ENCODE results near the gene KRT83.
A peak's percentile ranks its signal among the peaks of the same experiment; 100 is the strongest.
"Not testable (repeated sequence)": the region's sequence is repeated elsewhere in the genome, so short reads cannot be mapped to it uniquely, and the experiment has no call there.

KRT83 gene

DNA sequence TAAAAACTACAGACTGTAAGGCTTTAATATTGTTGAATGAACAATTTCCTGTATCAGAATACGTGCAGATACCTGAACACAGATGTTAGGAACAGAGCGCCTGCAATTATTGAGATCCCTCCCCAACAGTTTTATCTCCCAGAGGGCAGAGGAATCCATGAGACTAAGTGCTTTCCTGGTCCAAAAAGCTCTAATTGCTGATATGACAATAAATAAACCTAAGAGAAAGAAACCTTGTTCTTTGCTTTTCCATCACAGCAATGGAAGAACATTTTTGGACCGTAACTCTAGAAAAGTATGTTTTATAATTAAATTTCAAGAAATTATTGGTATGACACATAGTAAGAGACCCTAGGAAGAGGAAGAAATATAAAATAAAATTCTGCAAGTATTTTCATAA, 13.0 kb upstream of the KRT83 start:
- FAIRE-seq: no peak
- no peak for DNase-seq (ENCODE audit: insufficient read length, low spot score)

DNA sequence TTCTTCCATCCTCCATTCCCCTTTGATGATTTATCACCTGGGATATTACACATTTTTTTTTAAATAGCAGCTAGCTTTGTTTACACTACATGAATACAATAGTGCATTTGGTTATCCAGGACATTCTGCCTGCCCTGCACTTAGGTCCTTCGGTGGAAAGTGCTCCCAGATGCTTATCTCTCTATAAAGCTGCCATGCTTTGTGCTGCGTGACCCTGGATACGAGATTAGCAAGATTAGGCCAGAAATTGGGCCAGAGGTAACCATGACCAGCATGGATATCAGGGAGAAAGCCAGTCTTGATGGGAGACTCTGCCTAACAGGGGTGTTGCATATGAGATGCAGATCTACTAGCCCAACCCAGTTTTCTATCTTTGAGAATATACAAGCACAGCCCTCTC, 12.1 kb upstream of the KRT83 start:
- no peak for DNase-seq (ENCODE audit: insufficient read length, low spot score)
- FAIRE-seq: no peak

DNA sequence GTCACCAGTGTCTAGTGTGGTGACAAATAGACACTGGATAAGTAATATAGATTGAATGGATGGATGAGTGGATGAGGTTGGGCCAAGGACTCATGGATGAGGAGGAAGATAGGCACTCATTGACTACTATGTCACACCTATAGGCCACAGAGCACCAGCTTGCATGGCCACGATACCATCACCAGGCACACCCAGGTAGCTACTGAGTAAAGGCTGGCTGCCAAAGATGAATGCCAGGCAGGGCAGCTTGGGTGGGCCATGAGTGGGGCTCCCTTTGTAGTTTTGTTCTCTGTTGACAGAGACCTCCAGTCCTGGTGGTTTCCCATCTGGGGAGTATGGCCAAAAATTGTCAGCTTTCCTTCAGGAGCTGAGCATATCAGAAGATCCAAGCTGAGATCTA, 11.2 kb upstream of the KRT83 start:
- DNase-seq (ENCODE audit: insufficient read length, low spot score) (no peak), FAIRE-seq (no peak)

DNA sequence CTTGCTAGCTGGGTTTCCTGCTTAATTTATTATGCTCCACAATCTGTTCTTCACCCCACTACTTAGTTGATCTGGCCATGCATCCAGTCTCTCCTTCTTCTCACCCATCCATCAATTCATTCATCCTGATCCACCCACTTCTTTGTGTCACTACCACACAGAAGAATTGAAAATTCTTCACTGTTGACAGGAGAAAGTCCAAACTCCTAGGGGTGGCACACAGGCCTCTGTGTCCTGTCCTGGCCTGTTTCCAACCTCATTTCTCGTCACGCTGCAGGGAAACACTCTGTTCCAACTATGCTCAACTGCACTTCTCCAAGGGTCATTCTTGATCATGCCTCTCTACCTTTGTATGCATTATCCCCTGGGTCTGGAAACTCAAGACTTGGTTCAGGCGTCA, 10.6 kb upstream of the KRT83 start:
- FAIRE-seq (no peak), DNase-seq (ENCODE audit: insufficient read length, low spot score) (no peak)

DNA sequence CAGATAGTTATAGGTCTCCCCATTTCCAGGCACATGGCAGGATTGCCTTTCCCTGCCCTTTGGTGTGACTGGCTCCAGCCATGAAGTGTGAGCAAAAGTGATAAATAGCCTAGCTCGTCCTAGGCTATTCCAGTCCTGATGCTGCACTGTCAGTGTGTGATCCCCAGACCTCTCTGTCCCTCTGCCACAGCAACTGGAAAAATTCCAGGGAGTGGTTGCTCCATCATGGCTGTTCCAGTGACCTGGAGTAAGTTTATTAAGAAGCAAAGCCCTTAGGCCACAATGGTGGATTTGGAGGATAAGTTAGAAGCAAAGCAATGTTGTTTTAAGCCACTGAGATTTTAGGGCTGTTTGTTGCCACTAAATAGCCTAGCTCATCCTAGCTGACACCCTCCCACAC, 9.8 kb upstream of the KRT83 start:
- DNase-seq (ENCODE audit: insufficient read length, low spot score): no peak
- no peak for FAIRE-seq

DNA sequence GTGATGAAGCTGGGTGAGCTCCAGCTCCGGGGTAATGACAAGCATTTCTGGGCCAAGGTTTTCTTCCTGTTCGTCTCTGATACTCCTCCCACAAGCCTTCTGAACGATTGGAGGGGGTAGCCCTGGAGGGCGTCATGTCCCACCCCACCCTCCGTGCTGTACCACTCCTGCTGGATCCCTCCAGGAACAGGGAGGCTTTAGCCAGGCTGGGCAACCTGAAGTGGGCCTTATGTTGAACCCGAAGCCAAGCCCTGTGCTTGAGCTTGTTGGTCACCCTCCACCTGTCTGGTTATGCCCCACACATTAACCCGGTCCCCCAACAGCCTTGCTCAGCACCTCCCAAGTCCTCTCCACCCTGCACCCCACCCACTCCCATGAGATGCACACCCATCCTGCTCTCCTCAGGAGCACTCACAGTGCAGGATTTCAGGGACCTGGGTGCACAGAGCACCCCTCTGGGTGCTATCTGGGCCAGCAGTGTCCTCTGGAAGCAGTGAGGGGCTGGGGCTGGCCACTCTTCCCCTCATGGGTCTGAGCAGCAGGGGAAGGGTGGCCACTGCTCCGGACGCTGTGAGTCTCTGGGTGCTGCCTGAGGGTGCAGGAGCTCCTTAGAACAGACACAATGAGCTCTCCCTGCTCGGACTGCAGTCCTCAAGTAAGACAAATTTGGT, 6.8 kb upstream of the KRT83 start:
- FAIRE-seq (no peak), DNase-seq (ENCODE audit: insufficient read length, low spot score) (no peak)

DNA sequence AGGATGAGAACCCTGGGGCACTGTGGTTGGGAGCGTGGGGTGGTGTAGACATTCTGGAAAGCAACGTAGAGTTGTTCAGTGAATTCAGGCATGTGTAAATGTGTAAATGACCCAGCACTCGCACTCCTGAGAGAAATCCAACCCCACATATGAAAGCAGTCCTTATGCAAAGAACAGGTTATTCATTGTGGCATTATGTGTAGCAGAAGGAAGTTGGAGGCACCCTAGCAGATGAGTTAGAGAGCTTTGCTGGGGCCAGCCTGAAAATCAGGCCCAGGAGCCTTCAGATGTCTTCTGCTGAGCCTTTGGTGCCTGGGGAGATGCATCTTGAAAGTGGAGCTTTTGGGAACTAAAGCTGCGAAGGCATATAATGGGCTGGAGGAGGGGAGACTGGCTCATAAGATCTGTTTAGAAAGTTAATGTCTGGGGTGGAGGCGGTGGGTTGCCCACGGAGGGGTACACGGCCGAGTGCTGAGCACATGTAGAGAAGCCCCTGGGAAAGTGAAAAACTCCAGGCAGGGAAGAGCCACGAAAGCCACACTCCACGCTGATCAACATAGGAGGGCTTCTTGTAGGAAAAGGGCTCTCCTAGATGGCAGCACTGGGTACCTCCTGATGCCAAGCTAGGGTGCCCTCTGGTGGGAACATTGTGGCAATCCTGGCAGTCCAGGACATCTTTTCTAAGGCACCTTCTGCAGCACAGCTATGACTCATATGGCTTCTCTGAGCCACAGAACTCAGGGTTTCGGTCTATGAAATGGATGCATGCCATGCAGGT, 6.0 kb upstream of the KRT83 start:
- DNase-seq (ENCODE audit: insufficient read length, low spot score) (peak; percentile 93), FAIRE-seq (peak; percentile 82)

DNA sequence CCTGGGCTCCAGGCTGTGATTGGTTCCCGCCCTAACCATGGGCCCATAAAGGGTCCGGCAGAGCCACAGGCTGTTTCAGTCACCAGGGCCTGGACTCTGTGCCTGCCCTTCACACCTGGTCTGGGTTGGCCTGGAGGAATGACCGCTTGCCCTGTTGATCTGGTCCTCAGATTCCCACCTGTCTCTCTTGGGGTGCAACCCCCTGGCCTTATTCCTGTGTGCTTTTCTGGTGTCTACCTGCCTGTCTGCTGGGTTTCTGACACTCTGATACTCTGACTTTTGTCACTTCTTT, 2.9 kb upstream of the KRT83 start:
- no peak for FAIRE-seq

DNA sequence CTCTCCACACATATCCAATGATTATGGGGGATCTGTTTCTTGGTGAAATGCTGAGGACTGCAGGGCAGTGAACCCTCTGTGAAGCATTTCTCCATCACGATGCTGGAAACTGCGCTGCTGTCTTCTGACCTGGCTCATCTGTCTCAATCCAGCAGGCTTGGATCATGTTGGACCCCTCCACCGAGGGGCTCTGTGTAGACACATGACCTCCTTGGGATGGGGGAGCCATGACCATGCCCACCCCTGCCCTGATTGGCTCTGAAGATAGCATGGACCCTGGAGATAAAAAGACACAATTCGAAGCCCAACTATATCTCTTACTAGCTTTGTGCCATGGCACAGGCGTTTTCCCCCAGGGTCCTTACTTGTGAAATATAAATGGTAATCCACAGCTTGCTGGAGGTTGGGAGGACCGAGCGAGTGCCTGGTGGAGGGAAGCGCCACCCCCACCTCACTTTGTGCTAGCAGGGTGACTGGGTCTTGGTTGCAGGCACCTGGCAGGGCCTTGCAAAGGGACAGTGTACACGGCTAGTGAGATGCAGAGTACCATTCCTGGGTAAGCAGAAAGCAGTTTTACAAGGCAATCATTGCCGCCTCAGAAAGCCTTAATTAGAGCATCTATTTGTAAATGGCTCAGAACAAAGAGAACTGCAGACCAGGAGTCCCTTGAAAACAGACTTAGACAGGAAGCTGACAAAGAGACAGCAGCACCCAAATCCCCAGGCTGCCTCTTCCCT, 2.4 kb upstream of the KRT83 start:
- no peak for FAIRE-seq
- DNase-seq (ENCODE audit: insufficient read length, low spot score): no peak

More for the DNA sequence above, 2.9 kb upstream of the KRT83 start:
- no peak for DNase-seq (ENCODE audit: insufficient read length, low spot score)

DNA sequence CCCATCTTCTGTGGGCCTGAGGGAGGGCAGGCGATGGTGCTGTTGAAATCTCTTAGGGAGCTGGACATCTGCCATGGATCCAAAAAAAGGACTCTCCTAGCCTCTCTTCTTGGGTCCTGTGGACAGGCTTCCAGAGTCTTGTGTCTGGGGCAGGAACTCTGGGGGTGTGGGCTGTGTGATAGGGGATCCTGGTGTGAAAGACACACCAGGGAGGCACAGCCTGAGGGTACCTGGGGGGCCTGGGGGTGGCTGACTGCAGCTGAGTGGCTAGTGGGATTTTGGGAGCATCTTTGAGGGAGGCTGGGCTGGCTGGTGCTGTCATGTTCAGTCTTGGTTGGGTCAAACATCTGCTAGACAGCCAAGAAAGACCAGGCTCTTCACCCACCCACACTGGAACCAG, 1.8 kb upstream of the KRT83 start:
- no peak for FAIRE-seq
- no peak for DNase-seq (ENCODE audit: insufficient read length, low spot score)

DNA sequence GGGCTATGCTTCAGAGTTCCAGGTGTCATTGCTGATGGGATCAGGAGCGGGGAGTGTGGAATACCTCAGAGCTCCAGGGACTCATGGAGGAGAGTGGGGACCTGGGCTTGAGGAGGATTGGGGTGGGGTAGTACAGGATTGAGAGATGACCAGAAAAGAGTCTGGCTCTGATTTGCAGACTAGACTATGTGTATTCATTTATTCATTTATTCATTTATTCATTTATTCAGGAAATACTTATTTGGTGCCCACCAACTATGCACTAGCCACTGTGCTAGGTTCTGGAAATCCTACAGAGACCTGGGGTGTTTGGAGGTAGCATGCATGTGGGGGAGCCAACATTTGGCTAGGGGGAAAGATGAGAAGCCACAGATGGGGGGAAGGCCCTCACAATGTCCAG, 871 bp upstream of the KRT83 start:
- DNase-seq (ENCODE audit: insufficient read length, low spot score) (no peak), FAIRE-seq (no peak)

DNA sequence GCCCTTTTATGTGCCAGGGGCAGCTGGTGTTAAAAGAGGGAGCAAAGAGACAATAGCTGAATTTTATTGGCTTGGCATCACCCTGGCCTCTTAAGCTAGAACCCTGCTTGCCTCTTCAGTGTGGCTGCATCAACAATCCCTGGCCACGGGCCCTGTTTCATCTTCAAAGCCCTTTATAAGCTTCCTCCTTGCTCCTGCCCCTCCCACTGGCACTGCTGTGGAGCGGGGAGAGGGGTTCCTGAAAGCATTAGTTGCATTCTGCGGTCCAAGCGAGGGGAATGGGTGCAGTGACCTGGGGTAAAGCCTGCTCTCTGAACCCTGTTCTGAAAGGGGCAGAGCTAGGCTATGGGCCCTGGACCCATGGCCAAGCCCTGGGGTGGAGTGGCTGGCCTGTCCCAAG, 220 bp upstream of the KRT83 start:
- DNase-seq (ENCODE audit: insufficient read length, low spot score) (no peak), FAIRE-seq (no peak)

DNA sequence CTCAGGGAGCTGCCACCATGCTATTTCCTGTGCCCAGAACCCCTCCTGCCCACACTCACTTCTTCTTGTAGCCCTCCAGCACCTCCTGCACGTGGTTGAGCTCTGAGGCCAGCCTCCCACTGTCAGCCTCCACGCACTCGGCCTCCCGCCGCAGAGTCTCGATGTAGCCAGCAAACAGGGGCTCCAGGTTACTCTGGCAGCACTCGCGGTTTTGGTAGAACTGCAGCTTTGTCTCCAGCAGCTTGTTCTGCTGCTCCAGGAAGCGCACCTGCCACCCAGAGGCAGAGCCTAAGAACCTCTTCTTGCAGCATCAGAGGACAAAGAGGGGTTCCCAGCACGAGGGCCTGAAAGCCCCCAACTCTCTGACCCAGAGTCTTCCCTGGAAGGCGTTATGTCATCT, 2.1 kb downstream of the KRT83 start:
- FAIRE-seq: no peak
- no peak for DNase-seq (ENCODE audit: insufficient read length, low spot score)

DNA sequence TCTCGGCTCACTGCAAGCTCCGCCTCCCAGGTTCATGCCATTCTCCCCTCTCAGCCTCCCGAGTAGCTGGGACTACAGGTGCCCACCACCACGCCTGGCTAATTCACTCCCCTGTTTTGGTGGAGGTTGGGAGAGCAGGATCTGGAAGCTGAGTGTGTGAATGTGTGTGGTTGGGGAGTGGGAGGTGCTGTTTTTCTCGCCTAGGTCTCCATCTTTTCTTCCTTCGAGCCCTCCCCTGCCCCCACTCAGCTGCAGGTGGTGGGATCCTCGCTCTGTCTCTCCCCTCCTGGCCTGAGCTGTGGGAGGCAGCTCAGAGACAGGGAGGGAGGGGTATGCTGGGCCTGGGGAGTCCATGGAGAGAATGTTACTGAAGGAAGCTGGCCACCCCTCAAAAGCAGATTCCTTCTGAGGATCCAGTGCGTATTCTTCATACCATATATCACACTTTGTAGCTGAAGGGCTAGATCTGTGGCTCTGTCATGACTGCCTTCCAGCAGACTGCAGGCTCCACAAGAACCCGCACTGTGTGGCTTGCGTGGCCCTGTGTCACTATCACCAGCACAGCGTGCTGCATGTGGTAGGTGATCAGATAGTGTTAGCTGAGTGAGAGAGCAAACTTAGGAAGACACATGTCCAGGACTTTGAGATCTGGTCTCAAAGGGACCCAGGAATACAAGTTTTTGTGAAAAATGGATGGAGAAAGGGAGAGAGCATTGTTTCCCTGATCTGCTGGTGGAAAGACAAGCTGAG, 2.8 kb downstream of the KRT83 start:
- no peak for DNase-seq (ENCODE audit: insufficient read length, low spot score)
- FAIRE-seq: no peak

DNA sequence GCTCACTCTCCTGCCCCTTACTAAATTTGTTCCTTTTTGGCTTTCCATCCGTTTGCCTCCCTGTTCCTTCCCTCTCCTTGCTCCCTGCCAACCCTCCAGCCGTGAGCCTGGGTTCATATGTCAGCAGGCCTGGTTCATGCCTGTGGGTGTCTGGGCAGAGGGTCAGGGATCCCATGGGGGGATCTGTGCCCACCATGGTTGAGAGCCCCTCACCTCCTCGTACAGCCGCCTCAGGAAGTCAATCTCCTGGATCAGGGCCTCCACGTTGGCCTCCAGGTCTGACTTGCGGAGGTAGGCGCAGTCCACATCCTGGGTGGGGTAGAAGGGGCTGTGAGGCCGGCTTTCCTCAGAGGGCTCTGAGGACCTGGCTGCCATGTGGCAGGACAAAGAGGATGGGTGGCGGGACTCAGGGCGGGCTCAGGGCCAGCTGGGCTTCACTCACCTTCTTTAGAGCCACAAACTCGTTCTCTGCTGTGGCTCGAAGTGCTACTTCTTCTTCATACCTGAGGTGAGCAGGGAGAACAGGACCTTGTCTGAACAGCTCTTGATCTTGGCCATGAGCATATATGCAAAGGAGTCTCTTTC, 3.6 kb downstream of the KRT83 start:
- FAIRE-seq: no peak
- no peak for DNase-seq (ENCODE audit: insufficient read length, low spot score)

DNA sequence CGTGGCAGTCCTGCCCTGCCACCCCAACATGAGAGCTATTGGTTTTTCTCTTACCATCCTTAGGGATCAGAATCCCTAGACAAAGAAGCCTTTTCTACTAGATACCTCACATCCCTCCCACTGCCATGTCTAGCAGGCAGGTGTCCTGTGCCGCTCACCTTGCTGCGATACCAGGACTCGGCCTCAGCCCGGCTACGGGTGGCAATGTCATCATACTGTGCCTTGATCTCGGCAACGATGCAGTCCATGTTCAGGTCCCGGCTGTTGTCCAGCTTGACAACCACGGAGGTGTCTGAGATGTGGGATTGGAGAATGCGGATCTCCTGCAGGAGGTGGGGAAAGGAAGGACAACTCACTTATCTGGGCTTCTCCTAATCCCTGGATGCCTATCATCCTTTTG, 4.5 kb downstream of the KRT83 start:
- DNase-seq (ENCODE audit: insufficient read length, low spot score) (no peak), FAIRE-seq (no peak)

DNA sequence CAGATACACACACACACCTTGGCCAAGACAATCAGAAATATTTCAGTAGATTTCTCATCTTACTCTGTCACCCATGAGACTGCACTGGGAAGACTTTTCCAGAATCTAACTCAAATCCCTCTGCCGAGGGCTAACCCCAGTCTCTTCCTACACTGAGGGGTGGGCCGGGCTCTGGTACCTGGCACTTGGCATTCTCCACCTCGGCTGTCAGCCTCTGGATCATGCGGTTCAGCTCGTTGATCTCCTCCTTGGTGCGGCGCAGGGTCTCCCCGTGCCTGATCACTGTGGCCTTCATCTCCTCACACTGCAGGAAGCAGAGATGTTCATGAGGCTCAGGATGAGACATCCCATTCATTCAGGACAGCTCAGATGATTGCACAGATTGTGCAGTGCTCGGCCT, 4.9 kb downstream of the KRT83 start:
- FAIRE-seq (no peak), DNase-seq (ENCODE audit: insufficient read length, low spot score) (no peak)

DNA sequence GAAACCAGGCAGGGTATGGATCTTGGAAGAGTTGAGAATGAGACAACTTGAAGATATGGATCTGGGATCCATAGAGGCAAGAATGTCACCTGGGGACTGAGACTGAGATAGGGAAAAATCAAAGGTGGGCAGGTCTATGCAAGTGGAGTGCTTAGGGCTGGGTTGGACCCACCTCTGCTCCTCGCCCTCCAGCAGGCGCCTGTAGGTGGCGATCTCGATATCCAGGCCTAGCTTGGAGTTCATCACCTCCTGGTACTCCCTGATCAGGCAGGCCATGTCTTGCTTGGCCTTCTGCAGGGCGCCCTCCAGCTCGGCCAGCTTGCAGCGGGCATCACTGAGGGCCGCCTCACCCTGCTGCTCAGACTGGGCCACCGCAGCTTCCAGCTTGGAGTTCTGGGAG, 5.5 kb downstream of the KRT83 start:
- FAIRE-seq; DNase-seq (ENCODE audit: insufficient read length, low spot score): not testable (repeated sequence)

DNA sequence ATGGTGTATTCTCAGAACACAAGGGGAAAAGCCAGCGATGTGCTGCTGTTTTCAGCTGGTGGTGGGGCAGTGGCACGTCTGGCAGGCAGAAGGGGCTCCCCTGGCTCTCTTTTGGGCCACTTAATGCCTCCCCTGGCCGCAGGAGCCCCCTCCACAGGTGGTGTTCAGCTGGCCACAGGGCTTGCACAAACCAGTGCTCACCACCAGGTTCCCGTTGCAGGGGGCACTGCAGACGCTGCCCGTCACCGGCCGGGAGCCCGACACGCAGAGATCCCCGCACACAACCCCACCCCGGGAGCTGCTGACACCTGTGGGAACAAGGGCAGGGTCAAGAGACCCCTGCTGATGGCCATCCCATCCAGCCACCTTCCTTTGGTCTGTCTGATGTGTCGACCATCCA, 6.7 kb downstream of the KRT83 start:
- FAIRE-seq (no peak), DNase-seq (ENCODE audit: insufficient read length, low spot score) (no peak)

DNA sequence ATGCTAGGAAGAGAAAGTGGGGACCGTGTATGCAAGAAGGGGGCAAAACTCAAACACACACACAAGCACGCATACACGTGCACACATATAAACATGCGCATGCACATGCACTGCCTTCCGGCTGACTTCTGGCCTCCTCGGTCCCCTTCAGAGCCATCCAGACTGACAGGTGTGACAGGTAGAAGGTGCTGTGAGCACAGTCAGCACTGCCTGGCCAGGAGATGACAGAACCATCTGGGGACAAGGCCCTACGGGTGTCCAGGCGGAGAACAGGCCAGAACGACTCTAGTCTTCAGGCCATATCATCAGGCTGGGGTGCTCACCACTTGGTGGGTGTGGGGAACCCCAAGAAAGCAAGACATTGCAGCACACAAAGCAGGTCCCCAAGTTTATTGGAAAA, 7.3 kb downstream of the KRT83 start:
- no peak for DNase-seq (ENCODE audit: insufficient read length, low spot score)
- peak; percentile 54 for FAIRE-seq

DNA sequence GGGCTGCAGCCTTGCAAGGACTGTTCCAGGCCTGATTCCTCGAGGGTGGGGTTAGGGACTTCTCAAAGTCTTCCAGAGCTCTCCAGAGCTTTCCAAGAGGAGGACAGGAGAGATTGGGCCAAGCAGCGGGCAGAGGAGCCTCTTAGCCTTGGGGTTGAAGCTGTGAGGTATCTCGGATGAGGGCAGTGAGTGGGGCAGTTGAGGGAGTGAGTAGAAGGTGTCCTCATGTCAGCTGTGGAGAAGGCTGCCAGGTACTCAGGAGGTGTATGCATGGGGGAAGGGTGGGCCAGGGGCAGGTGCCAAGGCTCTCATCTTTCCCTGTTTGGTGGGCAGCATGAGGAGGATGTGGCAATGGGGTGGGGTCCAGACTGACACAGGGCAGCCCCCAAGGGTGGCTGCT, 7.7 kb downstream of the KRT83 start:
- no peak for FAIRE-seq

More for the DNA sequence above, 7.7 kb downstream of the KRT83 start:
- DNase-seq (ENCODE audit: insufficient read length, low spot score): no peak
